ENCODE data around the gene IL12RB2. TPM values are rescaled to one million over a fixed set of nuclear protein-coding genes. Genes with fewer than 3 reads are reported as not detected.

The IL12RB2 gene
- polyA plus RNA-seq, 4 donors, result 0.21 to 0.54 (median 0.52) TPM; not detected in 1

- Histone ChIP-seq H3K27me3 (ENCODE audit: control insufficient read depth in 3 of 3, insufficient read depth in 3 of 3, low read length in 3 of 3) (peaks cover 0 to 4% (median 0%) of the 10 kb centered on the region in 3 donors), H3K4me1 (ENCODE audit: control insufficient read depth in 3 of 3, insufficient read depth in 2 of 3, low read depth in 1 of 3, low read length in 2 of 3) (no peaks in the 10 kb centered on the region), H3K36me3 (ENCODE audit: control insufficient read depth in 3 of 3, insufficient read depth in 2 of 3, low read depth in 1 of 3, low read length in 3 of 3) (no peaks in the 10 kb centered on the region), H3K4me3 (ENCODE audit: low read depth in 1 of 3, low read length in 3 of 3) (no peak overlapping the region), H3K27ac (ENCODE audit: low read depth in 1 of 3, low read length in 2 of 3) (no peak overlapping the region), H3K9me3 (ENCODE audit: control insufficient read depth in 2 of 2, insufficient read depth in 1 of 2, low read depth in 1 of 2, low read length in 1 of 2) (no peaks in the 10 kb centered on the region)
- DNase-seq (no peak), FAIRE-seq (no peak)
- 90 to 92% (median 92%) methylated on average over 2 of the region's 2 CpGs for WGBS, 3 donors
Measured at GRCh38 chr1:67316918-67317317, 9.2 kb downstream of the IL12RB2 start.

- 77 to 89% (median 79%) methylated on average over 4 of the region's 4 CpGs for WGBS, 3 donors
- FAIRE-seq (no peak), DNase-seq (no peak)
- H3K4me1 ChIP-seq (ENCODE audit: control insufficient read depth in 3 of 3, insufficient read depth in 2 of 3, low read depth in 1 of 3, low read length in 2 of 3), result no peaks in the 10 kb centered on the region
- H3K27ac ChIP-seq (ENCODE audit: low read depth in 1 of 3, low read length in 2 of 3), result no peak overlapping the region
- no peaks in the 10 kb centered on the region for H3K9me3 ChIP-seq (ENCODE audit: control insufficient read depth in 2 of 2, insufficient read depth in 1 of 2, low read depth in 1 of 2, low read length in 1 of 2)
- peaks cover 0 to 4% (median 0%) of the 10 kb centered on the region in 3 donors for H3K27me3 ChIP-seq (ENCODE audit: control insufficient read depth in 3 of 3, insufficient read depth in 3 of 3, low read length in 3 of 3)
- no peaks in the 10 kb centered on the region for H3K36me3 ChIP-seq (ENCODE audit: control insufficient read depth in 3 of 3, insufficient read depth in 2 of 3, low read depth in 1 of 3, low read length in 3 of 3)
- H3K4me3 ChIP-seq (ENCODE audit: low read depth in 1 of 3, low read length in 3 of 3), result no peak overlapping the region
Measured at GRCh38 chr1:67317803-67318202, 10.1 kb downstream of the IL12RB2 start.

DNA sequence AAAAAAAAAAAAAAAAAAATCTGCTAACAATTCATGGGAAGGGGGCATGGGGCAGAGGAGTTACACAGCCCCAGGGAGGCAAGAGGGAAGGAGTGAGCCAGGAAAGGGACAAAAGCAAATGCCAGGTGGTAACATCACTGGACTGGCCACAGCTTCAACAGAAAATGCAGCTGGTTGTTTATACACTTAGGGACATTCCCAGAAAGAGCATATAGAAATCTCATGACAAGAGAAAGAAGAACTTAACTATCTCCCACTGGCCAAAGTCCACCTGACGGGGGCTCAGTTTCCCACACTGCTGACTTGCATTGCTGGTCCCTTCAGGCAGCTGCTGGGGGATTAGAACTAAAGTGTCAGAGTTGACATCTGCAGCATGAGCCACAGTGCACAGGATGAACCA is 14.8 kb downstream of the IL12RB2 start:
- no peaks in the 10 kb centered on the region for H3K4me1 ChIP-seq (ENCODE audit: control insufficient read depth in 3 of 3, insufficient read depth in 2 of 3, low read depth in 1 of 3, low read length in 2 of 3)
- WGBS, 3 donors, result 65 to 88% (median 86%) methylated on average over 1 of the region's 1 CpG
- FAIRE-seq, result no peak

DNA sequence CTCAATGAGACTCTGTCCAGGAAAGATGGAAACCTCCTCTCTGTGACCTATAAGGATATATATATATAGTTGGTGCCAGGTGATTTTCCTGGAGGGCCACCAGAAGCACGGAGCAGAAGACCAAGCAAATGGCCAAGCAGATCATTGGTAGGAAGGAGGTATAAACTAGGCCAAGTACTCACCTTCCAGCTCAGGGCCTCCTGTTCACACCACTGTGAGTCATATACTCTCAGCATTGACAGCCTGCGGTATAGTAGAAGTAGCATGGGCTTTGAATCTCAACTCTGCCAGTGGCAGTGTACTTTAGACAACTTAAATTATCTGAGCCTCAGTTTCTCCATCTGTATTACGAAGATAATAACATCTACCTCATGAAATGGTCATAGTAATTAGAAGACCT is 15.4 kb downstream of the IL12RB2 start:
- WGBS, 3 donors, result 90 to 96% (median 92%) methylated on average over 3 of the region's 3 CpGs
- FAIRE-seq, result no peak
- Histone ChIP-seq H3K27me3 (ENCODE audit: control insufficient read depth in 3 of 3, insufficient read depth in 3 of 3, low read length in 3 of 3) (no peaks in the 10 kb centered on the region), H3K4me1 (ENCODE audit: control insufficient read depth in 3 of 3, insufficient read depth in 2 of 3, low read depth in 1 of 3, low read length in 2 of 3) (no peaks in the 10 kb centered on the region), H3K27ac (ENCODE audit: low read depth in 1 of 3, low read length in 2 of 3) (no peak overlapping the region), H3K4me3 (ENCODE audit: low read depth in 1 of 3, low read length in 3 of 3) (no peak overlapping the region), H3K9me3 (ENCODE audit: control insufficient read depth in 2 of 2, insufficient read depth in 1 of 2, low read depth in 1 of 2, low read length in 1 of 2) (no peaks in the 10 kb centered on the region), H3K36me3 (ENCODE audit: control insufficient read depth in 3 of 3, insufficient read depth in 2 of 3, low read depth in 1 of 3, low read length in 3 of 3) (no peaks in the 10 kb centered on the region)
- no peak for DNase-seq

More for the DNA sequence above, 14.8 kb downstream of the IL12RB2 start:
- Histone ChIP-seq H3K27ac (ENCODE audit: low read depth in 1 of 3, low read length in 2 of 3) (no peak overlapping the region), H3K9me3 (ENCODE audit: control insufficient read depth in 2 of 2, insufficient read depth in 1 of 2, low read depth in 1 of 2, low read length in 1 of 2) (no peaks in the 10 kb centered on the region), H3K36me3 (ENCODE audit: control insufficient read depth in 3 of 3, insufficient read depth in 2 of 3, low read depth in 1 of 3, low read length in 3 of 3) (no peaks in the 10 kb centered on the region), H3K27me3 (ENCODE audit: control insufficient read depth in 3 of 3, insufficient read depth in 3 of 3, low read length in 3 of 3) (no peaks in the 10 kb centered on the region), H3K4me3 (ENCODE audit: low read depth in 1 of 3, low read length in 3 of 3) (no peak overlapping the region)
- no peak for DNase-seq

DNA sequence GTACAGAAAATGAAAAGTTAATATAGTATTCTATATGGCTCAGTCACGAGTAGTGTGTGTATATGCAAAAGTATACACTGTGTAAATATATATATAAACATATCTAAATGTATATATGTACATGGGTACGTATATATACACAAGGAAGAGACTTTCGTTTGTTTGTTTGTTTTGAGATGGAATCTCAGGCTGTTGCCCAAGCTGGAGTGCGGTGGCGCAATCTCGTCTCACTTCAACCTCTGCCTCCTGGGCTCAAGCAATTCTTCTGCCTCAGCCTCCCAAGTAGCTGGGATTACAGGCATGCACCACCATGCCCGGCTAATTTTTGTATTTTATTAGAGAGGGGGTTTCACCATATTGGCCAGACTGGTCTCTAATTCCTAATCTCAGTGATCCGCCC is 16.4 kb downstream of the IL12RB2 start:
- H3K27me3 ChIP-seq (ENCODE audit: control insufficient read depth in 3 of 3, insufficient read depth in 3 of 3, low read length in 3 of 3), result no peaks in the 10 kb centered on the region

GRCh38 chr1:67327864-67328466 is 20.3 kb downstream of the IL12RB2 start:
- Histone ChIP-seq H3K36me3 (ENCODE audit: control insufficient read depth in 3 of 3, insufficient read depth in 2 of 3, low read depth in 1 of 3, low read length in 3 of 3) (no peaks in the 10 kb centered on the region), H3K27ac (ENCODE audit: low read depth in 1 of 3, low read length in 2 of 3) (no peak overlapping the region), H3K27me3 (ENCODE audit: control insufficient read depth in 3 of 3, insufficient read depth in 3 of 3, low read length in 3 of 3) (no peaks in the 10 kb centered on the region), H3K4me1 (ENCODE audit: control insufficient read depth in 3 of 3, insufficient read depth in 2 of 3, low read depth in 1 of 3, low read length in 2 of 3) (no peaks in the 10 kb centered on the region), H3K4me3 (ENCODE audit: low read depth in 1 of 3, low read length in 3 of 3) (no peak overlapping the region), H3K9me3 (ENCODE audit: control insufficient read depth in 2 of 2, insufficient read depth in 1 of 2, low read depth in 1 of 2, low read length in 1 of 2) (no peaks in the 10 kb centered on the region)
- 67 to 77% (median 72%) methylated on average over 3 of the region's 3 CpGs for WGBS, 3 donors
- FAIRE-seq (no peak), DNase-seq (peak in 1 of 2 donors; percentile 41)

More for the DNA sequence above, 16.4 kb downstream of the IL12RB2 start:
- H3K9me3 ChIP-seq (ENCODE audit: control insufficient read depth in 2 of 2, insufficient read depth in 1 of 2, low read depth in 1 of 2, low read length in 1 of 2), result no peaks in the 10 kb centered on the region
- no peak overlapping the region for H3K4me3 ChIP-seq (ENCODE audit: low read depth in 1 of 3, low read length in 3 of 3)
- no peak for FAIRE-seq
- 87 to 89% (median 87%) methylated on average over 8 of the region's 8 CpGs for WGBS, 3 donors
- H3K4me1 ChIP-seq (ENCODE audit: control insufficient read depth in 3 of 3, insufficient read depth in 2 of 3, low read depth in 1 of 3, low read length in 2 of 3), result no peaks in the 10 kb centered on the region
- DNase-seq, result no peak
- no peaks in the 10 kb centered on the region for H3K36me3 ChIP-seq (ENCODE audit: control insufficient read depth in 3 of 3, insufficient read depth in 2 of 3, low read depth in 1 of 3, low read length in 3 of 3)
- no peak overlapping the region for H3K27ac ChIP-seq (ENCODE audit: low read depth in 1 of 3, low read length in 2 of 3)

DNA sequence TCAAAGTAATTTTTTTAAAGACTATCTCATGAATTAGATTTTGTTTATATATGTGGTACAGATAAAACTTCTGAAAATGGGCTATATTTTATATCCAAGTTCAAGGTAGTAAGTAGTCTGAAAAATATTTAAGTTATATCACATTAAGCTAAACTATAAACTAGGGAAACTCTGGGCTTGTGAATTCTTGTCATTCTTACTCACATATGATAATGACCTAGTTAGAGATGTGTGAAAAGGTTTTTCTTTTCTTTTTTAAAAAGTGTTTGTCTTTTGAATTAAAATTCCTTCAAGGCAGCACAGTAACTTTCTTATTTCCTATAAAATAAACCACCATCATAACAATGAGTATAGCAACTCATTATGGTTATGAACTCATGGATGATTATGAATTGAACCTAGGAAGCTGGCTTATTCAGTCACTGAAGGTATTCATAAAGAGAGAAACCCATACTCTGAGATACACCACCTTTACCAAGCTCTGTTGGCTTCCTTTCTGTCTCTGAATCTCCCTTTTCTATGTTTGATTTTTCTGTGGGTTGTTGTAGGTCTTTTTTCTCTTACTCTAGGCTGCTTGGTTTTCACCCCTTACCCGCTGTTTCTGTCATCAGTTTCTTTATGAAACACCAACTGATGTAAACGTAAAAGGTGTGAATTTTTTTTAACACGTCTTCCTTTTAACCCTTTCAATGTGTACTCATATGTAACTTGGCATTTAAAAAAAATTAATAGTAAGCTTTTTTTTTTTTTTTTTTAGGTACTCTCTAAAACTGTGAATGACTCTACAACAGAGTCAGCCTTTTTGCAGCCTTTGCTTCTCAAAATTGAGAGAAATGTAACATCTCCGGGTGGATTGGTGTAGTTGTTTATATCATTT is 25.2 kb downstream of the IL12RB2 start:
- Histone ChIP-seq H3K27me3 (ENCODE audit: control insufficient read depth in 3 of 3, insufficient read depth in 3 of 3, low read length in 3 of 3) (peaks cover 0 to 2% (median 0%) of the 10 kb centered on the region in 3 donors), H3K4me1 (ENCODE audit: control insufficient read depth in 3 of 3, insufficient read depth in 2 of 3, low read depth in 1 of 3, low read length in 2 of 3) (no peaks in the 10 kb centered on the region), H3K4me3 (ENCODE audit: low read depth in 1 of 3, low read length in 3 of 3) (no peak overlapping the region), H3K27ac (ENCODE audit: low read depth in 1 of 3, low read length in 2 of 3) (no peak overlapping the region), H3K9me3 (ENCODE audit: control insufficient read depth in 2 of 2, insufficient read depth in 1 of 2, low read depth in 1 of 2, low read length in 1 of 2) (no peaks in the 10 kb centered on the region), H3K36me3 (ENCODE audit: control insufficient read depth in 3 of 3, insufficient read depth in 2 of 3, low read depth in 1 of 3, low read length in 3 of 3) (no peaks in the 10 kb centered on the region)
- FAIRE-seq (no peak), DNase-seq (peak in 1 of 2 donors; percentile 48)
- WGBS, 3 donors, result 51 to 61% (median 54%) methylated on average over 4 of the region's 4 CpGs

DNA sequence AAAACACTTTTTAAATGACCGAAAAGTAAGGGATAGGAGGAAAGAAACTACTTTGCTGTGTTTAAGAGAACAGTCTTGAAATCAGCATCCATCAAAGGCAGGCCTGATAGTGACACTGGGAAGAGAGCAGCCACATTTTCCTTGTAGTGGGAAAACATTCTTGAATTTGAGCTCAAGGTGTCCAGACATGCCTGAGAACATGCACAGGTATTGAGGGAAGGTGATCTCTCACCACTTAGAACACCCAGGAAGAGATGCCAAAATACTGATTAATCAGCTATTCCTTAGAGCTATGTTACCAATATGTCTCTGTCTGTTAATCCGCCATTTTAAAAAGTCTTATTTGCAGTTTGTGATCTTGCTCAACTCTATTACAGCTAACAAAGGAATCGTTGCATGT is 25.9 kb downstream of the IL12RB2 start:
- FAIRE-seq, result no peak

More for the DNA sequence above, 25.9 kb downstream of the IL12RB2 start:
- Histone ChIP-seq H3K36me3 (ENCODE audit: control insufficient read depth in 3 of 3, insufficient read depth in 2 of 3, low read depth in 1 of 3, low read length in 3 of 3) (no peaks in the 10 kb centered on the region), H3K4me1 (ENCODE audit: control insufficient read depth in 3 of 3, insufficient read depth in 2 of 3, low read depth in 1 of 3, low read length in 2 of 3) (no peaks in the 10 kb centered on the region), H3K9me3 (ENCODE audit: control insufficient read depth in 2 of 2, insufficient read depth in 1 of 2, low read depth in 1 of 2, low read length in 1 of 2) (no peaks in the 10 kb centered on the region), H3K4me3 (ENCODE audit: low read depth in 1 of 3, low read length in 3 of 3) (no peak overlapping the region), H3K27ac (ENCODE audit: low read depth in 1 of 3, low read length in 2 of 3) (no peak overlapping the region), H3K27me3 (ENCODE audit: control insufficient read depth in 3 of 3, insufficient read depth in 3 of 3, low read length in 3 of 3) (peaks cover 0 to 2% (median 0%) of the 10 kb centered on the region in 3 donors)
- no peak for DNase-seq
- 82 to 88% (median 84%) methylated on average over 3 of the region's 3 CpGs for WGBS, 3 donors
